HCT116 (cell line): ENCODE results near the gene C1orf21. TPM values are rescaled to one million over a fixed set of nuclear protein-coding genes. Genes with fewer than 3 reads are reported as not detected.

ENCODE experiments used
- ATAC-seq: fragments of 200-7000 bp; cut with Tn5 transposase; 2 replicates; pipeline ENCODE4 v1.9.1; 2020; ENCODE audit warnings: mild to moderate bottlenecking, moderate library complexity
- BruUV-seq: library from RNA; stranded (reverse); fragments of 400-500 nt; replicated peaks from 2 replicates; lab custom pipeline; 2021; lab: Mats Ljungman, UMichigan
- CTCF ChIA-PET: fragments of 300-600 bp; sonication (Branson Sonifier 250); formaldehyde crosslinking; loops from one replicate; lab custom pipeline; 2021; ENCODE audit warnings: antibody characterized with exemption; lab: Charles Lee
- POLR2A ChIA-PET: fragments of 300-600, 350-600 bp; sonication (Branson Sonifier 250); formaldehyde crosslinking; loops from one replicate; lab custom pipeline; 2021; ENCODE audit warnings: antibody characterized with exemption; lab: Charles Lee
- RAD21 ChIA-PET, 2 experiments: fragments of 300-600 bp; sonication (Branson Sonifier 250); formaldehyde crosslinking; loops; one replicate each; lab custom pipeline; 2023; ENCODE audit warnings: low total read pairs in 2 of 2; ENCODE audit not compliant: uncharacterized antibody in 2 of 2, unreplicated experiment in 2 of 2, low non-redundant PET in 1 of 2; lab: Charles Lee
- DNase-seq: peaks from one replicate; pipeline ENCODE4 v3.0.0-alpha.2; 2010; ENCODE audit warnings: low read depth, low spot score
- H2AFZ ChIP-seq: fragments of 200-600 bp; shearing (Covaris generic), sonication (generic); 2 replicates; pipeline ENCODE4 v1.6.1; 2017; ENCODE audit warnings: low read depth, mixed run types, mixed read lengths, antibody characterized with exemption, low read length; ENCODE audit not compliant: poor library complexity, severe bottlenecking
- H3K27ac ChIP-seq: 2 replicates; pipeline ENCODE4 v1.5.1; 2012; ENCODE audit warnings: low read depth, low read length
- H3K27me3 ChIP-seq: fragments of 200-600 bp; sonication (generic); 2 replicates; pipeline ENCODE4 v1.6.1; 2016; ENCODE audit warnings: mixed run types, low read length, mixed read lengths; ENCODE audit not compliant: insufficient read depth
- H3K36me3 ChIP-seq, 2 experiments: fragments of 200-500 bp in 1 of 2; fragments of 200-600 bp in 1 of 2; sonication (Bioruptor generic) in 1 of 2; sonication (generic) in 1 of 2; 2 replicates each; pipeline versions ENCODE4 v1.5.1 to v1.6.1; 2014 to 2016; ENCODE audit warnings: low read length in 2 of 2, inconsistent platforms in 1 of 2, mixed read lengths in 1 of 2, mixed run types in 1 of 2; ENCODE audit not compliant: insufficient read depth in 2 of 2, control insufficient read depth in 1 of 2
- H3K4me1 ChIP-seq, 2 experiments: fragments of 200-600 bp in 1 of 2; sonication (generic) in 1 of 2; 2 replicates each; pipeline versions ENCODE4 v1.5.1 to v1.6.1; 2012 to 2017; ENCODE audit warnings: low read length in 2 of 2, inconsistent platforms in 1 of 2, mild to moderate bottlenecking in 1 of 2, mixed read lengths in 1 of 2, mixed run types in 1 of 2, moderate library complexity in 1 of 2; ENCODE audit not compliant: insufficient read depth in 2 of 2, control insufficient read depth in 1 of 2
- H3K4me2 ChIP-seq: fragments of 200-600 bp; sonication (generic); 2 replicates; pipeline ENCODE4 v1.6.1; 2017; ENCODE audit warnings: mixed run types, low read length, mixed read lengths
- H3K4me3 ChIP-seq, 2 experiments: fragments of 200-600 bp in 1 of 2; sonication (generic) in 1 of 2; replicated peaks in 1 of 2; 2 replicates each; pipeline ENCODE4 v1.5.1; 2011 to 2016; ENCODE audit warnings: low read length in 2 of 2, control low read depth in 1 of 2, low read depth in 1 of 2, mild to moderate bottlenecking in 1 of 2, mixed read lengths in 1 of 2, mixed run types in 1 of 2
- H3K79me2 ChIP-seq: fragments of 200-600 bp; sonication (generic); 2 replicates; pipeline ENCODE4 v1.6.1; 2017; ENCODE audit warnings: mild to moderate bottlenecking, mixed run types, low read length, moderate library complexity, mixed read lengths; ENCODE audit not compliant: insufficient read depth
- H3K9ac ChIP-seq: fragments of 200-600 bp; sonication (generic); 2 replicates; pipeline ENCODE4 v1.6.1; 2016; ENCODE audit warnings: low read length, mixed read lengths
- H3K9me2 ChIP-seq: fragments of 200-600 bp; sonication (generic), shearing (Covaris generic); 2 replicates; pipeline ENCODE4 v1.6.1; 2017; ENCODE audit warnings: mixed run types, mild to moderate bottlenecking, moderate library complexity; ENCODE audit not compliant: insufficient read depth
- H3K9me3 ChIP-seq, 2 experiments: fragments of 200-500 bp in 1 of 2; fragments of 200-600 bp in 1 of 2; sonication (Bioruptor generic) in 1 of 2; sonication (generic) in 1 of 2; 2 replicates each; pipeline ENCODE4 v1.6.1; 2014 to 2017; ENCODE audit warnings: low read length in 2 of 2, mixed read lengths in 2 of 2, inconsistent platforms in 1 of 2, low read depth in 1 of 2, mild to moderate bottlenecking in 1 of 2, mixed run types in 1 of 2, moderate library complexity in 1 of 2; ENCODE audit not compliant: control insufficient read depth in 1 of 2, insufficient read depth in 1 of 2
- H4K20me1 ChIP-seq: fragments of 200-600 bp; sonication (generic), shearing (Covaris generic); 2 replicates; pipeline ENCODE4 v1.6.1; 2017; ENCODE audit warnings: mixed run types, mild to moderate bottlenecking, moderate library complexity; ENCODE audit not compliant: insufficient read depth
- ATF3 ChIP-seq: IDR thresholded peaks from 2 replicates; pipeline ENCODE4 v1.6.1; 2012
- EGR1 ChIP-seq: IDR thresholded peaks from 2 replicates; pipeline ENCODE4 v1.6.1; 2012; ENCODE audit warnings: low read depth
- ELF1 ChIP-seq: IDR thresholded peaks from 2 replicates; pipeline ENCODE4 v1.6.1; 2012; ENCODE audit warnings: low read depth, borderline replicate concordance
- FOSL1 ChIP-seq: IDR thresholded peaks from 2 replicates; pipeline ENCODE4 v1.6.1; 2012; ENCODE audit warnings: low read depth
- JUND ChIP-seq: IDR thresholded peaks from 2 replicates; pipeline ENCODE4 v1.6.1; 2012
- MAX ChIP-seq: IDR thresholded peaks from 2 replicates; pipeline ENCODE4 v1.6.1; 2012
- POLR2AphosphoS5 ChIP-seq: IDR thresholded peaks from 2 replicates; pipeline ENCODE4 v1.6.1; 2011; ENCODE audit warnings: mild to moderate bottlenecking, low read depth, low read length, moderate library complexity
- SIN3A ChIP-seq: IDR thresholded peaks from 2 replicates; pipeline ENCODE4 v1.6.1; 2012; ENCODE audit warnings: low read depth
- SRF ChIP-seq: IDR thresholded peaks from 2 replicates; pipeline ENCODE4 v1.6.1; 2012; ENCODE audit warnings: low read depth
- ZBTB33 ChIP-seq: IDR thresholded peaks from 2 replicates; pipeline ENCODE4 v1.6.1; 2011; ENCODE audit warnings: mild to moderate bottlenecking, low read length, moderate library complexity; ENCODE audit not compliant: insufficient replicate concordance; ENCODE audit errors: extremely low read depth
- ZFX ChIP-seq: fragments of 450-650 bp; IDR thresholded peaks from 2 replicates; pipeline ENCODE4 v1.6.1; 2017
- intact Hi-C: fragments of 100-400 bp; cut with micrococcal nuclease; formaldehyde crosslinking; loops from 2 replicates; pipeline ENCODE4 v1.10.0; 2022
- total RNA-seq: library from RNA; stranded (reverse); gene quantifications from one replicate; pipeline ENCODE4 v1.2.1, GENCODE V29; 2021; ENCODE audit not compliant: unreplicated experiment

Gene C1orf21
- total RNA-seq, 1 experiment from 2014 or later: 8.9 TPM

DNA sequence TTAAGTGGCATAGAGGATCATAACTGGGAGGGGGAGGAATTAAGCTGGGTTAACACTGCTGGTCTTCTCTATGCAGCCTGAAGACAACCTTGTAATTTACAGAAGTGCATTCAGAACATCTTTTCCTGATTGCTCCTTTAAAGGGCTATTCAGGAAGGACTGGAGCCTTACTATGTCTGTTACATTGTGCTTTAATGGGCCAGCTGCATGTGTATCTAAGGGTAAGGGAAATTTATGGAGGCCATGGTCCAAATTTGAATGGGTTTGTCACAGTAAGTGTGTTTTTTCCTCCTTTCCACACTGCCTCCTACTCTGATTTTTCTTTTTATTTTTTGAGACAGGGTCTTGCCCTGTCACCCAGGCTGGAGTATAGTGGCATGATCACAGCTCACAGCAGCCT, 19.6 kb downstream of the C1orf21 start:
- Histone ChIP-seq H3K9ac (no peak overlapping the region), H3K9me2 (no peaks in the 10 kb centered on the region), H3K4me1 (no peaks in the 10 kb centered on the region), H2AFZ (no peak overlapping the region), H3K9me3 (no peaks in the 10 kb centered on the region), H3K36me3 (no peaks in the 10 kb centered on the region), H4K20me1 (no peaks in the 10 kb centered on the region), H3K4me3 (no peak overlapping the region), H3K27me3 (no peaks in the 10 kb centered on the region), H3K79me2 (no peaks in the 10 kb centered on the region), H3K4me2 (no peak overlapping the region)
- intact Hi-C loops: loop anchor here (1.0 kb wide), 1 partner anchor 14 kb away; no protein-coding TSS in a partner anchor
- ChIA-PET CTCF (no interaction called here), RAD21 (no interaction called here), POLR2A (no interaction called here)
- ATAC-seq: no peak
- no peak for DNase-seq
- no TSS peak for BruUV-seq
- TF ChIP-seq SIN3A: no peak
- no peak for TF ChIP-seq JUND
- TF ChIP-seq FOSL1: no peak
- TF ChIP-seq ZFX: no peak
- no peak for TF ChIP-seq MAX
- no peak for TF ChIP-seq ELF1
- no peak for TF ChIP-seq POLR2AphosphoS5
- no peak for TF ChIP-seq EGR1
- no peak for TF ChIP-seq ATF3
- TF ChIP-seq ZBTB33: no peak
- no peak for TF ChIP-seq SRF
- TF ChIP-seq, all 23 proteins: peak for 0
- no peak overlapping the region for H3K27ac ChIP-seq
